Esophagus muscularis mucosa (tissue), 4 donors: Measurements from ENCODE around the gene GPR171.

ENCODE experiments used
- EP300 ChIP-seq: sonication (generic); formaldehyde crosslinking; IDR thresholded peaks from one replicate; pipeline ENCODE4 v1.6.1; 2017; ENCODE audit warnings: antibody characterized with exemption
- POLR2A ChIP-seq: fragments of 450-650 bp; IDR thresholded peaks from one replicate; pipeline ENCODE4 v1.6.1; 2017; ENCODE audit warnings: antibody characterized with exemption, moderate library complexity, mild to moderate bottlenecking, low read depth
- POLR2AphosphoS5 ChIP-seq, 2 donors: sonication (generic); formaldehyde crosslinking; IDR thresholded peaks; one replicate each; pipeline ENCODE4 v1.6.1; 2017; ENCODE audit warnings: antibody characterized with exemption in 2 of 2
- TF ChIP-seq, protein P1 (sequence below), 3 experiments: fragments of 200-600 bp in 2 of 3; fragments of 450-650 bp in 1 of 3; sonication (generic) in 2 of 3; IDR thresholded peaks; one replicate each; pipeline ENCODE4 v1.5.1; 2017 to 2019; ENCODE audit warnings: antibody characterized with exemption in 3 of 3, mild to moderate bottlenecking in 2 of 3, moderate library complexity in 1 of 3

DNA sequence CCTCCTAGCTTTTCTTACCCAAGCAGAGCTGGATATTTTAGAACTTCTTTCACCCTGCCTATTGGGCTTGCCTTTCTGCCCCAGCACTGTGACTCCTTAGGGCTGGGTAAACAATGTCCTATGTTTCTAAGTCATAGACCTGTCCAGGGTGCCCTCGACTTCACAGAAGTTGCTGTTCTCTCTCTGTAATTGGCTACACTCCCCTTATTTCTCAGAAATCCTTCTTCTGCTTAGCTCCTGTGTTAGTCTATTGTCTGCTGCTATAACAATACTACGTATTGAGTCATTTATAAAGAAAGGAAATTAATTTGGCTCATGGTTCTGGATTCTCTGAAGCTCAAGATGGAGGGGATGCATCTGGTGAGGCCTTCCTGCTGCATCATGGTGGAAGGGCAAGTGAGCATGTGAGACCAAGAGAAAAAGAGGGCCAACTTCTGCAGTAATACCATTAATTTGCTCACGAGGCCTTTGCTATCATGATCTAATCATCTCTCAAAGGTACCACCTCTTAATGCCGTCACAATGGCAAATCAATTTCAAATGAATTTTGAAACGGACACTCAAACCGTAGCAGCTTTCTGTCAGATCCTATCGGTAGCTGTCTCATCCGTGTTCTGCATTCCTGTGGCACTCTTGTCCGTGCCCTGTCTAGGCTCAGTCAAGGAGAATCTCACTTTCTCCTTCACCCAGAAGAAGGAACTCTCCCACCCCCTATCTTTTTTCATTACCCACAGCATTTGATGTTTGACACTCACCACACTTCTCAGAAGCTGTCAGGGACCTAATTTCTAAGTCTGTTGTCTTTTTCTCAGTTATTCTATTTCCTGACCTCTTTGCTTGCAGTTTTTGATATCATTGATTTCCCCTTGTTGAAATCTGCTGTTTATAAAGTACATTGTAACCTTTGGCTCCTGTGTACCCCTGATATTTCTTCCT is 22.3 kb upstream of the GPR171 start:
- TF ChIP-seq, protein P1, sequence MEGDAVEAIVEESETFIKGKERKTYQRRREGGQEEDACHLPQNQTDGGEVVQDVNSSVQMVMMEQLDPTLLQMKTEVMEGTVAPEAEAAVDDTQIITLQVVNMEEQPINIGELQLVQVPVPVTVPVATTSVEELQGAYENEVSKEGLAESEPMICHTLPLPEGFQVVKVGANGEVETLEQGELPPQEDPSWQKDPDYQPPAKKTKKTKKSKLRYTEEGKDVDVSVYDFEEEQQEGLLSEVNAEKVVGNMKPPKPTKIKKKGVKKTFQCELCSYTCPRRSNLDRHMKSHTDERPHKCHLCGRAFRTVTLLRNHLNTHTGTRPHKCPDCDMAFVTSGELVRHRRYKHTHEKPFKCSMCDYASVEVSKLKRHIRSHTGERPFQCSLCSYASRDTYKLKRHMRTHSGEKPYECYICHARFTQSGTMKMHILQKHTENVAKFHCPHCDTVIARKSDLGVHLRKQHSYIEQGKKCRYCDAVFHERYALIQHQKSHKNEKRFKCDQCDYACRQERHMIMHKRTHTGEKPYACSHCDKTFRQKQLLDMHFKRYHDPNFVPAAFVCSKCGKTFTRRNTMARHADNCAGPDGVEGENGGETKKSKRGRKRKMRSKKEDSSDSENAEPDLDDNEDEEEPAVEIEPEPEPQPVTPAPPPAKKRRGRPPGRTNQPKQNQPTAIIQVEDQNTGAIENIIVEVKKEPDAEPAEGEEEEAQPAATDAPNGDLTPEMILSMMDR (IDR thresholded peaks at IDR 0.05) = no peak
- TF ChIP-seq POLR2A (no peak), EP300 (no peak), POLR2AphosphoS5 (IDR thresholded peaks at IDR 0.05) (no peak)
